Brain microvascular endothelial cell (primary cell): ENCODE data around the gene MYL6.
"Not testable (repeated sequence)": the region's sequence is repeated elsewhere in the genome, so short reads cannot be mapped to it uniquely, and the experiment has no call there.

Experiments used
- DNase-seq: peaks from one replicate; pipeline ENCODE4 v3.0.0-alpha.2; 2020
- H3K27ac ChIP-seq: fragments of 250-450 bp; sonication (Bioruptor Pico); 2 replicates; pipeline ENCODE4 v1.5.1; 2020; ENCODE audit warnings: mild to moderate bottlenecking, moderate library complexity
- H3K27me3 ChIP-seq: fragments of 250-450 bp; sonication (Bioruptor Pico); replicated peaks from 2 replicates; pipeline ENCODE4 v1.5.1; 2020; ENCODE audit warnings: mild to moderate bottlenecking
- H3K36me3 ChIP-seq: fragments of 250-450 bp; sonication (Bioruptor Pico); replicated peaks from 2 replicates; pipeline ENCODE4 v1.5.1; 2020; ENCODE audit warnings: mild to moderate bottlenecking
- H3K4me3 ChIP-seq: 2 replicates; pipeline ENCODE4 v1.5.1; 2011; ENCODE audit warnings: low read depth, mild to moderate bottlenecking, control low read depth, low read length, moderate library complexity
- CTCF ChIP-seq: IDR thresholded peaks from 2 replicates; pipeline ENCODE4 v1.5.1; 2011; ENCODE audit warnings: low read depth, mild to moderate bottlenecking, moderate library complexity, low read length, control low read depth, inconsistent platforms; ENCODE audit errors: missing control alignments
- in situ Hi-C: cut with HindIII; loops from 2 replicates; pipeline ENCODE4 v1.10.0; 2017; ENCODE audit warnings: low sequenced_read_pairs, low pct_ligation_motif_present

Gene MYL6

GRCh38 chr12:56189099-56189917, 31.1 kb downstream of the MYL6 start, which contains the start of gene SMARCC2:
Gene SMARCC2 (minus strand): TSS chr12:56189483. CDS start chr12:56189461, 22 bp downstream.
- no peak within 1 kb of the TSS for H3K27ac ChIP-seq
- peak; percentile 74 for TF ChIP-seq CTCF
- peak; percentile 78 for DNase-seq
- H3K27me3 ChIP-seq, result no peaks in the 10 kb centered on the region
- in situ Hi-C loops, result loop anchor here (5.0 kb wide), 1 partner anchor 72 kb away; the partner anchor contains the start of genes RPL41 and ZC3H10
- peaks cover 15% of the 10 kb centered on the region for H3K36me3 ChIP-seq
- H3K4me3 ChIP-seq, result peak within 1 kb of the TSS; percentile 88

DNA sequence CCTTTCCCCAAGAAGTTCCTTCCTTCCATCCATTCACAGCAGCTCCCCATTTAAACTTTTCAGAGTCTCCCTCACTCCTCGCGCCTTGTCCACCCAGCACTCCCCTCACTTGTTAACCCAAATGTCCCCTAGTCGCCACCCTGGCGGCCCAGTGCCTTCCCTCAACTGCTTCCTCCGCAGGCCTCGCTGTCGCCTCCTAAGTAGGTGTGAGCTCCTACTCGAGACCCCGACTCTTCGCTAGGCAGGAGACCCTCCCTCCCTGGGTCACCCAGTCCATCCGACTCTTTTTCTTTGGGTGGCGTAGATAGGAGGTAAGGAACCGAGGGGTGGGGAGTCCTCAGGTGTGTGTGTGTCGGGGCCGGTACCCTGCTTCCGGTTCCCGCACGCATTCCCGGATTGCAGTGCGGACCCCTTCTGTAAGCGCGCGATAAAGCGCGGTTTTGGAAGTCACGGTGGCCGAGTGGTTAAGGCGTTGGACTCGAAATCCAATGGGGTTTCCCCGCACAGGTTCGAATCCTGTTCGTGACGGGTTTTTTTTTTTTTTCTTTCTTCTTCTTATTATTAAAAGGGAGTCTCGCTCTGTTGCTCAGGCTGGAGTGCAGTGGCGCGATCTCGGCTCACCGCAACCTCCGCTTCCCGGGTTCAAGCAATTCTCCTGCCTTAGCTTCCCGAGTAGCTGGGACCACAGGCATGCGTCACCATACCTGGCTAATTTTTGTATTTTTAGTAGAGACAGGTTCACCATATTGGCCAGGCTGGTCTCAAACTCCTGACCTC, 31.9 kb downstream of the MYL6 start:
- in situ Hi-C loops, result loop anchor here (5.0 kb wide), 1 partner anchor 73 kb away; the partner anchor contains the start of genes RPL41 and ZC3H10
- no peak for TF ChIP-seq CTCF
- Histone ChIP-seq H3K4me3 (peak overlapping the region; percentile 88), H3K36me3 (peaks cover 7% of the 10 kb centered on the region), H3K27me3 (no peaks in the 10 kb centered on the region), H3K27ac (no peak overlapping the region)
- DNase-seq, result peak; percentile 79

DNA sequence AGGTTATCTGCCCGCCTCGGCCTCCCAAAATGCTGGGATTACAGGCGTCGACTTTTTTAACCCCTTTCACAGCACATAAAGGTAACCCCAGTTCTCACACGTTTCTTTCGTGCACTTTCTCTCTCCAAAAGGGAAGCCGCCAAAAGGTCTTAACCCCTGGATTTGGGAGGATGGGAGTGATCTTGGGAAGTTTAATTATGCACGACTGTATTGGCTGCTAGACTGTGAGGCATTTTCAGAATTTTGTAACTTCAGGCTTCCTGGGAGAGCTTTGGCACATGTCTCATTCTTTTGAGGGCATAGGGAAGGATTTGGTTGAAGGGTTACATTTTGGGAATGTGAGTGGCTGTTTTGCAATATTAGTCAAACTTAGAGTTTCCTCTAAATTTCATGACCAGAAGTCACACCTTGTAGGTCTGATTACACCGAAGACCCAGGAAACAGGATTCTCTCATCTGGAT, 32.6 kb downstream of the MYL6 start:
- Histone ChIP-seq H3K4me3 (peak overlapping the region; percentile 88), H3K27me3 (no peaks in the 10 kb centered on the region), H3K27ac (no peak overlapping the region), H3K36me3 (peaks cover 3% of the 10 kb centered on the region)
- no peak for TF ChIP-seq CTCF
- in situ Hi-C loops, result no loop called here
- no peak for DNase-seq

DNA sequence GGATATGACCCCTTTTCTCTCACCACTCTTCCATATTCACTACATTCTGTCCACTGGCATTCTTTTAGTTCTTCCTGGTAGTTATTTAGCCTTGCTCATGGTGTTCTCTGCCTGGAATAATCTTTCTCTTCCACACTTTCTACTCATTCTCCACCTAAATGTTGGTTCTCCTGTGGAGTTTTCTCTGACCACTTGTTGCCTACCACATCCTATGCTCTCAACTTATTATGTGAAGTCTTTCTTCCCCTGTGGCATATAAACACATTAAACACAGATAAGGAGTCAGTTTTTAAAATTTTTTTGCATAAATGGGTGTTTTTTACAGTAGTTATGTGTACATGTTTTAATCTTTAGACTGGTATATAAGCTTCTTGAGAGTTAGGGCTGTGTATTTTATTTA, 34.4 kb downstream of the MYL6 start:
- in situ Hi-C loops, result no loop called here
- DNase-seq, result no peak

DNA sequence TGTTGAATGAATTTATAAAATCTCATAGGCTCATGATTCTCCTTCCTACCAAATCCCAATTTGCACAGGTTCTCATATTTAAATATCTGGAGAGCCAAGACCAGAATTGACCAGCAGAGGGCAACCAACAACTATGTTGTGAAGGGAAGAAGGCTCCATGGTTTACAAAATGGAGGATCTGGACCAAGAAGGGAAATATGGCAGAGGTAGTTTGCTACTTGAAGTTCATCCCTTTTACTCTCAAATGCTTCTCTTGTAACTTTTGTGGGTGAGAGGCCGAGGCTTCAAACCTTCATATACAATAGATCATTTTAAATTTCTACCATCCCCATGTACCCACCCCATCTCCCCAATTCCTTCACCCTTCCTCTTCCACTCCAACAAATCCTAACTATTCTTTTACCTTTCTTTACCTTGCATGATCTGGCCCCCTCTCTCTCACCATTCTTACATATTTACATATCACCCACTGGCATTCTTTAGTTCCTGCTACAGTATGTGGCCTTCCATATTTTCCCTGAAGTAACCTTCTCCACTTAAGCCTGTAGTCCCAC, 34.9 kb downstream of the MYL6 start:
- in situ Hi-C loops, result no loop called here
- Histone ChIP-seq H3K27ac (no peak overlapping the region), H3K4me3 (no peak overlapping the region)

More for the DNA sequence above, 34.4 kb downstream of the MYL6 start:
- Histone ChIP-seq H3K27ac (no peak overlapping the region), H3K4me3 (no peak overlapping the region), H3K27me3 (no peaks in the 10 kb centered on the region), H3K36me3 (no peaks in the 10 kb centered on the region)
- no peak for TF ChIP-seq CTCF

GRCh38 chr12:56196818-56197550, 38.8 kb downstream of the MYL6 start:
- in situ Hi-C loops, H3K4me3 ChIP-seq, H3K36me3 ChIP-seq, H3K27me3 ChIP-seq: not testable (repeated sequence)
- H3K27ac ChIP-seq, result peak overlapping the region; percentile 47
- DNase-seq, result peak; percentile 89

More for the DNA sequence above, 34.9 kb downstream of the MYL6 start:
- Histone ChIP-seq H3K36me3 (no peaks in the 10 kb centered on the region), H3K27me3 (no peaks in the 10 kb centered on the region)
- peak; percentile 80 for TF ChIP-seq CTCF
- peak; percentile 79 for DNase-seq
